ENCODE data around the gene SCFD2.
"Not testable (repeated sequence)": the region's sequence is repeated elsewhere in the genome, so short reads cannot be mapped to it uniquely, and the experiment has no call there.

Gene SCFD2

GRCh38 chr4:52995360-52996030 is 370.4 kb downstream of the SCFD2 start:
- POLR2A ChIA-PET, result no interaction called here
- 76% methylated on average over 4 of the region's 5 CpGs for WGBS (ENCODE audit: insufficient coverage)
- no peak overlapping the region for H3K4me3 ChIP-seq (ENCODE audit: control insufficient read depth in 1 of 7, extremely low read depth in 1 of 7, insufficient read depth in 4 of 7, low read depth in 2 of 7, low read length in 6 of 7)
- peaks cover 0 to 29% (median 8%) of the 10 kb centered on the region in 4 experiments for H3K4me1 ChIP-seq (ENCODE audit: control extremely low read depth in 1 of 4, control insufficient read depth in 4 of 4, insufficient read depth in 4 of 4, low read length in 3 of 4)
- H3K36me3 ChIP-seq (ENCODE audit: control insufficient read depth in 4 of 4, insufficient read depth in 4 of 4, low read length in 3 of 4), result no peaks in the 10 kb centered on the region
- no peak for DNase-seq
- H3K27me3 ChIP-seq (replicated peaks in 2 of 5; ENCODE audit: control insufficient read depth in 4 of 5, insufficient read depth in 5 of 5, low read length in 4 of 5), result no peaks in the 10 kb centered on the region
- no peak overlapping the region for H3K27ac ChIP-seq (ENCODE audit: insufficient read depth in 1 of 2, low read depth in 1 of 2, low read length in 2 of 2, poor library complexity in 1 of 2, severe bottlenecking in 2 of 2)
- H3K9me3 ChIP-seq (ENCODE audit: control extremely low read depth in 1 of 5, control insufficient read depth in 4 of 5, insufficient read depth in 2 of 5, low read depth in 1 of 5, low read length in 4 of 5), result no peaks in the 10 kb centered on the region
- CTCF ChIA-PET, result interaction anchor here (0.9 to 2.0 kb wide), 4 partner anchors 11 to 450 kb away, joined by 3 to 7 read pairs (median 5); no protein-coding TSS in a partner anchor

GRCh38 chr4:52994567-52994966 is 371.3 kb downstream of the SCFD2 start:
- Histone ChIP-seq H3K4me1 (ENCODE audit: control extremely low read depth in 1 of 4, control insufficient read depth in 4 of 4, insufficient read depth in 4 of 4, low read length in 3 of 4) (peaks cover 0 to 28% (median 8%) of the 10 kb centered on the region in 4 experiments), H3K9me3 (ENCODE audit: control extremely low read depth in 1 of 5, control insufficient read depth in 4 of 5, insufficient read depth in 2 of 5, low read depth in 1 of 5, low read length in 4 of 5) (no peaks in the 10 kb centered on the region), H3K36me3 (ENCODE audit: control insufficient read depth in 4 of 4, insufficient read depth in 4 of 4, low read length in 3 of 4) (no peaks in the 10 kb centered on the region), H3K4me3 (ENCODE audit: control insufficient read depth in 1 of 7, extremely low read depth in 1 of 7, insufficient read depth in 4 of 7, low read depth in 2 of 7, low read length in 6 of 7) (no peak overlapping the region), H3K27ac (ENCODE audit: insufficient read depth in 1 of 2, low read depth in 1 of 2, low read length in 2 of 2, poor library complexity in 1 of 2, severe bottlenecking in 2 of 2) (no peak overlapping the region), H3K27me3 (replicated peaks in 2 of 5; ENCODE audit: control insufficient read depth in 4 of 5, insufficient read depth in 5 of 5, low read length in 4 of 5) (no peaks in the 10 kb centered on the region)
- POLR2A ChIA-PET, result no interaction called here
- 95% methylated on average over 3 of the region's 4 CpGs for WGBS (ENCODE audit: insufficient coverage)
- CTCF ChIA-PET, result interaction anchor here (2.0 kb wide), 1 partner anchor 11 kb away, joined by 7 read pairs; no protein-coding TSS in a partner anchor
- DNase-seq, result no peak

- 78% methylated on average over 5 of the region's 6 CpGs for WGBS (ENCODE audit: insufficient coverage)
- peaks cover 0 to 23% (median 8%) of the 10 kb centered on the region in 4 experiments for H3K4me1 ChIP-seq (ENCODE audit: control extremely low read depth in 1 of 4, control insufficient read depth in 4 of 4, insufficient read depth in 4 of 4, low read length in 3 of 4)
- no peak overlapping the region for H3K4me3 ChIP-seq (ENCODE audit: control insufficient read depth in 1 of 7, extremely low read depth in 1 of 7, insufficient read depth in 4 of 7, low read depth in 2 of 7, low read length in 6 of 7)
- DNase-seq, result no peak
- no peaks in the 10 kb centered on the region for H3K27me3 ChIP-seq (replicated peaks in 2 of 5; ENCODE audit: control insufficient read depth in 4 of 5, insufficient read depth in 5 of 5, low read length in 4 of 5)
- no peaks in the 10 kb centered on the region for H3K36me3 ChIP-seq (ENCODE audit: control insufficient read depth in 4 of 4, insufficient read depth in 4 of 4, low read length in 3 of 4)
- H3K9me3 ChIP-seq (ENCODE audit: control extremely low read depth in 1 of 5, control insufficient read depth in 4 of 5, insufficient read depth in 2 of 5, low read depth in 1 of 5, low read length in 4 of 5), result no peaks in the 10 kb centered on the region
- ChIA-PET POLR2A (no interaction called here), CTCF (interaction anchor here (2.0 kb wide), 1 partner anchor 11 kb away, joined by 7 read pairs; no protein-coding TSS in a partner anchor)
- H3K27ac ChIP-seq (ENCODE audit: insufficient read depth in 1 of 2, low read depth in 1 of 2, low read length in 2 of 2, poor library complexity in 1 of 2, severe bottlenecking in 2 of 2), result no peak overlapping the region
Observed at GRCh38 chr4:52993771-52994170, 372.1 kb downstream of the SCFD2 start.

- peaks cover 0 to 19% (median 8%) of the 10 kb centered on the region in 4 experiments for H3K4me1 ChIP-seq (ENCODE audit: control extremely low read depth in 1 of 4, control insufficient read depth in 4 of 4, insufficient read depth in 4 of 4, low read length in 3 of 4)
- POLR2A ChIA-PET; H3K27ac ChIP-seq (ENCODE audit: insufficient read depth in 1 of 2, low read depth in 1 of 2, low read length in 2 of 2, poor library complexity in 1 of 2, severe bottlenecking in 2 of 2); H3K4me3 ChIP-seq (ENCODE audit: control insufficient read depth in 1 of 7, extremely low read depth in 1 of 7, insufficient read depth in 4 of 7, low read depth in 2 of 7, low read length in 6 of 7); DNase-seq; CTCF ChIA-PET; H3K9me3 ChIP-seq (ENCODE audit: control extremely low read depth in 1 of 5, control insufficient read depth in 4 of 5, insufficient read depth in 2 of 5, low read depth in 1 of 5, low read length in 4 of 5); H3K27me3 ChIP-seq (replicated peaks in 2 of 5; ENCODE audit: control insufficient read depth in 4 of 5, insufficient read depth in 5 of 5, low read length in 4 of 5); H3K36me3 ChIP-seq (ENCODE audit: control insufficient read depth in 4 of 4, insufficient read depth in 4 of 4, low read length in 3 of 4): not testable (repeated sequence)
- WGBS (ENCODE audit: insufficient coverage), result 97% methylated on average over 20 of the region's 27 CpGs
Observed at GRCh38 chr4:52992551-52992950, 373.3 kb downstream of the SCFD2 start.

- no peak overlapping the region for H3K4me3 ChIP-seq (ENCODE audit: control insufficient read depth in 1 of 7, extremely low read depth in 1 of 7, insufficient read depth in 4 of 7, low read depth in 2 of 7, low read length in 6 of 7)
- POLR2A ChIA-PET, result interaction anchor here (0.6 kb wide), 1 partner anchor 954 kb away, joined by 3 read pairs; no protein-coding TSS in a partner anchor
- no peak overlapping the region for H3K27ac ChIP-seq (ENCODE audit: insufficient read depth in 1 of 2, low read depth in 1 of 2, low read length in 2 of 2, poor library complexity in 1 of 2, severe bottlenecking in 2 of 2)
- DNase-seq, result no peak
- no peaks in the 10 kb centered on the region for H3K9me3 ChIP-seq (ENCODE audit: control extremely low read depth in 1 of 5, control insufficient read depth in 4 of 5, insufficient read depth in 2 of 5, low read depth in 1 of 5, low read length in 4 of 5)
- H3K4me1 ChIP-seq (ENCODE audit: control extremely low read depth in 1 of 4, control insufficient read depth in 4 of 4, insufficient read depth in 4 of 4, low read length in 3 of 4), result peaks cover 0 to 12% (median 3%) of the 10 kb centered on the region in 4 experiments
- H3K27me3 ChIP-seq (replicated peaks in 2 of 5; ENCODE audit: control insufficient read depth in 4 of 5, insufficient read depth in 5 of 5, low read length in 4 of 5), result no peaks in the 10 kb centered on the region
- CTCF ChIA-PET, result interaction anchor here (2.8 kb wide), 1 partner anchor 10 kb away, joined by 9 read pairs; no protein-coding TSS in a partner anchor
- H3K36me3 ChIP-seq (ENCODE audit: control insufficient read depth in 4 of 4, insufficient read depth in 4 of 4, low read length in 3 of 4), result no peaks in the 10 kb centered on the region
Observed at GRCh38 chr4:52991472-52991871, 374.4 kb downstream of the SCFD2 start.

GRCh38 chr4:52990706-52991105 is 375.2 kb downstream of the SCFD2 start:
- no peak overlapping the region for H3K4me3 ChIP-seq (ENCODE audit: control insufficient read depth in 1 of 7, extremely low read depth in 1 of 7, insufficient read depth in 4 of 7, low read depth in 2 of 7, low read length in 6 of 7)
- peaks cover 0 to 4% (median under 1%) of the 10 kb centered on the region in 4 experiments for H3K4me1 ChIP-seq (ENCODE audit: control extremely low read depth in 1 of 4, control insufficient read depth in 4 of 4, insufficient read depth in 4 of 4, low read length in 3 of 4)
- no peak for DNase-seq
- no peaks in the 10 kb centered on the region for H3K27me3 ChIP-seq (replicated peaks in 2 of 5; ENCODE audit: control insufficient read depth in 4 of 5, insufficient read depth in 5 of 5, low read length in 4 of 5)
- POLR2A ChIA-PET, result no interaction called here
- no peak overlapping the region for H3K27ac ChIP-seq (ENCODE audit: insufficient read depth in 1 of 2, low read depth in 1 of 2, low read length in 2 of 2, poor library complexity in 1 of 2, severe bottlenecking in 2 of 2)
- CTCF ChIA-PET, result interaction anchor here (0.9 to 2.8 kb wide), 3 partner anchors 9 to 615 kb away, joined by 3 to 9 read pairs (median 3); no protein-coding TSS in a partner anchor
- 100% methylated on average over 1 of the region's 1 CpG for WGBS (ENCODE audit: insufficient coverage)
- H3K9me3 ChIP-seq (ENCODE audit: control extremely low read depth in 1 of 5, control insufficient read depth in 4 of 5, insufficient read depth in 2 of 5, low read depth in 1 of 5, low read length in 4 of 5), result no peaks in the 10 kb centered on the region
- no peaks in the 10 kb centered on the region for H3K36me3 ChIP-seq (ENCODE audit: control insufficient read depth in 4 of 4, insufficient read depth in 4 of 4, low read length in 3 of 4)

- no peak for DNase-seq
- Histone ChIP-seq H3K4me3 (ENCODE audit: control insufficient read depth in 1 of 7, extremely low read depth in 1 of 7, insufficient read depth in 4 of 7, low read depth in 2 of 7, low read length in 6 of 7) (no peak overlapping the region), H3K36me3 (ENCODE audit: control insufficient read depth in 4 of 4, insufficient read depth in 4 of 4, low read length in 3 of 4) (no peaks in the 10 kb centered on the region), H3K9me3 (ENCODE audit: control extremely low read depth in 1 of 5, control insufficient read depth in 4 of 5, insufficient read depth in 2 of 5, low read depth in 1 of 5, low read length in 4 of 5) (no peaks in the 10 kb centered on the region), H3K27ac (ENCODE audit: insufficient read depth in 1 of 2, low read depth in 1 of 2, low read length in 2 of 2, poor library complexity in 1 of 2, severe bottlenecking in 2 of 2) (no peak overlapping the region), H3K27me3 (replicated peaks in 2 of 5; ENCODE audit: control insufficient read depth in 4 of 5, insufficient read depth in 5 of 5, low read length in 4 of 5) (no peaks in the 10 kb centered on the region), H3K4me1 (ENCODE audit: control extremely low read depth in 1 of 4, control insufficient read depth in 4 of 4, insufficient read depth in 4 of 4, low read length in 3 of 4) (no peaks in the 10 kb centered on the region)
- WGBS (ENCODE audit: insufficient coverage), result 87% methylated on average over 2 of the region's 3 CpGs
- CTCF ChIA-PET, result interaction anchor here (0.9 to 2.8 kb wide), 3 partner anchors 9 to 614 kb away, joined by 3 to 9 read pairs (median 3); no protein-coding TSS in a partner anchor
- POLR2A ChIA-PET, result no interaction called here
Observed at GRCh38 chr4:52989865-52990264, 376.0 kb downstream of the SCFD2 start.

Measured in common myeloid progenitor, CD34-positive (primary cell).